ENCODE data around the gene IFNA4.
"Not testable (repeated sequence)": the region's sequence is repeated elsewhere in the genome, so short reads cannot be mapped to it uniquely, and the experiment has no call there.

- not testable (repeated sequence) for TF ChIP-seq POLR2A, CTCF (IDR thresholded peaks at IDR 0.05)
These were observed 19.7 kb upstream of the IFNA4 start, which contains the start of gene IFNA10 for GRCh38 chr9:21207043-21207442.

All from thyroid gland (tissue), 4 donors.